GM18508 (cell line): Measurements from ENCODE around the gene CFAP119.

Experiments
- ATAC-seq: cut with Tn5 transposase; IDR thresholded peaks from one replicate; pipeline ENCODE4 v1.9.1; 2021; ENCODE audit warnings: moderate number of reproducible peaks; ENCODE audit not compliant: insufficient read depth, unreplicated experiment

The CFAP119 gene

GRCh38 chr16:30743716-30744115 is 18.1 kb downstream of the CFAP119 start:
- ATAC-seq: no peak

- ATAC-seq: no peak
These were observed 20.4 kb downstream of the CFAP119 start for GRCh38 chr16:30741461-30741914.

- ATAC-seq: no peak
These were observed 21.3 kb downstream of the CFAP119 start for GRCh38 chr16:30740364-30741251.

- no peak for ATAC-seq
These were observed 22.6 kb downstream of the CFAP119 start for GRCh38 chr16:30738984-30739951.

GRCh38 chr16:30737794-30738648 is 23.8 kb downstream of the CFAP119 start:
- no peak for ATAC-seq

- ATAC-seq: no peak
These were observed 24.7 kb downstream of the CFAP119 start for GRCh38 chr16:30736995-30737793.

- ATAC-seq: no peak
These were observed 30.5 kb downstream of the CFAP119 start for GRCh38 chr16:30731411-30731810.

- no peak for ATAC-seq
These were observed 32.8 kb downstream of the CFAP119 start for GRCh38 chr16:30728899-30729672.

GRCh38 chr16:30728321-30728720 is 33.5 kb downstream of the CFAP119 start:
- no peak for ATAC-seq

- ATAC-seq: no peak
These were observed 36.5 kb downstream of the CFAP119 start for GRCh38 chr16:30725418-30725792.

- no peak for ATAC-seq
These were observed 37.0 kb downstream of the CFAP119 start for GRCh38 chr16:30724641-30725417.

- no peak for ATAC-seq
These were observed 38.0 kb downstream of the CFAP119 start for GRCh38 chr16:30723725-30724355.

GRCh38 chr16:30722916-30723315 is 38.9 kb downstream of the CFAP119 start:
- ATAC-seq: no peak

GRCh38 chr16:30722443-30722842 is 39.4 kb downstream of the CFAP119 start:
- ATAC-seq: no peak

GRCh38 chr16:30721606-30722005 is 40.3 kb downstream of the CFAP119 start:
- no peak for ATAC-seq

- no peak for ATAC-seq
These were observed 40.7 kb downstream of the CFAP119 start for GRCh38 chr16:30721167-30721566.

- no peak for ATAC-seq
These were observed 41.2 kb downstream of the CFAP119 start for GRCh38 chr16:30720694-30721093.
